ENCODE results near the gene WBP2.
"Not testable (repeated sequence)": the region's sequence is repeated elsewhere in the genome, so short reads cannot be mapped to it uniquely, and the experiment has no call there.

Gene WBP2

DNA sequence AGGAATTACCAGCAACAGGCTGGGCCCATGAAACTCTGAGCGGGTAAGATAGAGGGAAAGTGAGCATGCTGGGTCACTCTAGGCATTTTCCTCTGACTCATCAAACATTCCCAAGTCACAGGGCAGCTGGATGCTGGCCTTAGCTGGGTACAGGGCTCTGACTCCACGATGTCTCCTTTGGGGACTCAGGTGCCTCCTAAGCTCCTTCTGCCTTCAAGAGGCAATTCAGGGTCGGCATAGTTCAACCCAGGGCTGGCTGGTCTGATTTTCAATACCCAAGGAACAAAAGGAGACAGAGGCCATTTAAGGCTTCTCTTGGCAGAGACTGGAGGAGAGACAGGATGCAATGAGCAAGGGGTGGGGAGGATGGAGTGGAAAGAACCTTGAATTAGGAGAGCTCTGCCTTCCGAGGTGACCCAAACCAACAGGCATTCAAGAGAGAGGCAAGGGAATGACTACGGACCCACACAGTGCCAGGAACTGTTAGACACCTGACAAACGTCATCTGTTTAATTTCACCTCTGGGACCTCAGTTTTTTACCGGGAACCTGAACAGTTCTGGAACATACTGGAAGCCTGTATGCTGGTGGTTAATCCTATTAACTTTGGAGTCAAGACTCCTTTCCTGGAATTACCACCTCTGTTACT is 910 bp downstream of the WBP2 start:
- DNase-seq (ENCODE audit: extremely low read depth, low read depth): no peak
- TF ChIP-seq, protein P1, sequence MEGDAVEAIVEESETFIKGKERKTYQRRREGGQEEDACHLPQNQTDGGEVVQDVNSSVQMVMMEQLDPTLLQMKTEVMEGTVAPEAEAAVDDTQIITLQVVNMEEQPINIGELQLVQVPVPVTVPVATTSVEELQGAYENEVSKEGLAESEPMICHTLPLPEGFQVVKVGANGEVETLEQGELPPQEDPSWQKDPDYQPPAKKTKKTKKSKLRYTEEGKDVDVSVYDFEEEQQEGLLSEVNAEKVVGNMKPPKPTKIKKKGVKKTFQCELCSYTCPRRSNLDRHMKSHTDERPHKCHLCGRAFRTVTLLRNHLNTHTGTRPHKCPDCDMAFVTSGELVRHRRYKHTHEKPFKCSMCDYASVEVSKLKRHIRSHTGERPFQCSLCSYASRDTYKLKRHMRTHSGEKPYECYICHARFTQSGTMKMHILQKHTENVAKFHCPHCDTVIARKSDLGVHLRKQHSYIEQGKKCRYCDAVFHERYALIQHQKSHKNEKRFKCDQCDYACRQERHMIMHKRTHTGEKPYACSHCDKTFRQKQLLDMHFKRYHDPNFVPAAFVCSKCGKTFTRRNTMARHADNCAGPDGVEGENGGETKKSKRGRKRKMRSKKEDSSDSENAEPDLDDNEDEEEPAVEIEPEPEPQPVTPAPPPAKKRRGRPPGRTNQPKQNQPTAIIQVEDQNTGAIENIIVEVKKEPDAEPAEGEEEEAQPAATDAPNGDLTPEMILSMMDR (IDR thresholded peaks at IDR 0.05; ENCODE audit: low read depth, low read length): no peak

GRCh38 chr17:75853433-75853832 is 1.7 kb downstream of the WBP2 start:
- TF ChIP-seq, protein P1 (IDR thresholded peaks at IDR 0.05; ENCODE audit: low read depth, low read length): no peak
- no peak for DNase-seq (ENCODE audit: extremely low read depth, low read depth)

DNA sequence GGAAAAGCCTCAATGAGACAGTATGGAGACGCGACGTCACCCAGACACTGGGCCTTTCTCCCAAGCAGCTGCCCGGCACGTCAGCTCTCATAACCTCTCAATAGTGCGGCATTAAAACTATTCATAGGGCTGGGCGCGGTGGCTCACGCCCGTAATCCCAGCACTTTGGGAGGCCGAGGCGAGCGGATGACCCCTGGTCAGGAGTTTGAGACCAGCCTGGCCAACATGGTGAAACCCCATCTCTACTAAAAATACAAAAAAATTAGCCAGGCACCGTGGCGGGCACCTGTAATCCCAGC is 3.5 kb downstream of the WBP2 start:
- not testable (repeated sequence) for DNase-seq (ENCODE audit: extremely low read depth, low read depth)

DNA sequence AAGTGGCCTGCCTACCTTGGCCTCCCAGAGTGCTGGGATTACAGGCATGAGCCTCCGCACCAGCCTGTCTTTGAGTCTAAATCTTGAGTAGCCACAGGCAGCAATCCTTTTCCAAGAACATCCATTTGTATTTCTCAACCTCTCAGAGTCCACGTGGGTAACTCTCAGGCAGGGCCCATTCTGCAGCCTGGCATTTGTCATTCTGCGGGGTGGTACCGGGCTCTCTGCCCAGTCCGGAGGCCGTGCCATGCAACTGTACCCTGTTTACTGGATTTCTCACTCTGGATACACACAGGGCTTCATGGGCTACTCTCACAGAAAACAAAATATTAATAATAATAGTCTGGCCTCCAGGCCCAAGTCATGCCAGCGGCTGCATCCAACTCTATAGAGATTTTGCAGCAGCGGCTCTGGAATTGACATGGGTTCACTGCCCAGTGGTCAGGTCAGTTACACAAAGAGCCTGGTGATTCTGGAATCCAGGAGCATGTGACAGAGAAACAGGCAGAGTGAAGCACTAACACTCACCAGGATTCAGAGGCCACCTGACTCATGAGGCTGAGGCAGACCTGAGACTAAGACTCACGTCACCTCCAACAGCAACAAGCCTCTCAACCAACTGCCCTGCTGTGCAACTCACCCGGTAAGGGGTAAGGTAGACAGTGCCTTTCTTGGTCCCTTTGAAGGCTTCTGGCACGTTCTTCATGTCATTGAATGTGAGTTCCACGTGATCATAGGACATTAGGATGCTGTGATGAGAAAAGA is 4.0 kb downstream of the WBP2 start:
- no peak for DNase-seq (ENCODE audit: extremely low read depth, low read depth)
- TF ChIP-seq, protein P1 (IDR thresholded peaks at IDR 0.05; ENCODE audit: low read depth, low read length): no peak

- TF ChIP-seq, protein P1 (IDR thresholded peaks at IDR 0.05; ENCODE audit: low read depth, low read length): no peak
- no peak for DNase-seq (ENCODE audit: extremely low read depth, low read depth)
These were observed 5.4 kb downstream of the WBP2 start for GRCh38 chr17:75849724-75850123.

DNA sequence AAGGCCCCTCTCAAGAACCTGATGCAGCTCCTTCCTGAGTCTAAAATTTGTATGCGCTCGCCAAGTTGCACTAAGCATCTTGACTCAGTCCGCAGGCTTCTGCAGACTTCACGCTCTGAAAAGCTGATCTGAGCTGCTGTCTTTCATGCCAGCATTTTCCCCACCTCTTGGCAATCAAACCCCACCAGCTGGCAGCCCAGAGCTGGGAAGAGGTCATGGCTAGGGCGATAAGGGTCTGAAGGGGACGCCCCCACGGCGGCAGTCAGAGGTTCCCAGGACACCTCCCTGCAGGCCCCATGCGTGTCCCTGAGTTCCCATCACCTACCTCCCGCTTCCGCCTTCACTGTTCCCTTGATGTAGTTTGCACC is 5.9 kb downstream of the WBP2 start:
- DNase-seq (ENCODE audit: extremely low read depth, low read depth): no peak
- TF ChIP-seq, protein P1 (IDR thresholded peaks at IDR 0.05; ENCODE audit: low read depth, low read length): no peak

GRCh38 chr17:75848523-75849278 is 6.4 kb downstream of the WBP2 start:
- TF ChIP-seq, protein P1 (IDR thresholded peaks at IDR 0.05; ENCODE audit: low read depth, low read length): peak; percentile 69
- DNase-seq (ENCODE audit: extremely low read depth, low read depth): no peak

Measured in AG09319 (cell line).